ENCODE results near the gene CHN2.

Gene CHN2

GRCh38 chr7:29163854-29164253, 30.7 kb upstream of the CHN2 start:
- no peaks in the 10 kb centered on the region for H3K4me1 Mint-ChIP-seq
- no peak for DNase-seq
- CTCF ChIA-PET = no interaction called here
- no peak overlapping the region for H3K4me3 Mint-ChIP-seq
- H3K36me3 Mint-ChIP-seq = no peaks in the 10 kb centered on the region
- H3K27ac Mint-ChIP-seq = no peak overlapping the region
- H3K9me3 Mint-ChIP-seq = no peaks in the 10 kb centered on the region
- no peaks in the 10 kb centered on the region for H3K27me3 Mint-ChIP-seq

- Mint-ChIP-seq H3K27me3 (peaks cover 7% of the 10 kb centered on the region), H3K36me3 (no peaks in the 10 kb centered on the region), H3K4me1 (no peaks in the 10 kb centered on the region), H3K4me3 (no peak overlapping the region), H3K27ac (no peak overlapping the region), H3K9me3 (no peaks in the 10 kb centered on the region)
- DNase-seq = no peak
- CTCF ChIA-PET = interaction anchor here (0.8 kb wide), 1 partner anchor 22 kb away, joined by 3 read pairs; no protein-coding TSS in a partner anchor
These were observed 26.9 kb upstream of the CHN2 start for GRCh38 chr7:29167721-29168120.

GRCh38 chr7:29170781-29171180, 23.8 kb upstream of the CHN2 start:
- no peak overlapping the region for H3K27ac Mint-ChIP-seq
- no peaks in the 10 kb centered on the region for H3K4me1 Mint-ChIP-seq
- H3K9me3 Mint-ChIP-seq = no peaks in the 10 kb centered on the region
- no peaks in the 10 kb centered on the region for H3K36me3 Mint-ChIP-seq
- CTCF ChIA-PET = no interaction called here
- DNase-seq = no peak
- H3K27me3 Mint-ChIP-seq = peaks cover 7% of the 10 kb centered on the region
- H3K4me3 Mint-ChIP-seq = no peak overlapping the region

GRCh38 chr7:29173458-29173857, 21.1 kb upstream of the CHN2 start:
- CTCF ChIA-PET = no interaction called here
- DNase-seq = no peak
- Mint-ChIP-seq H3K4me3 (no peak overlapping the region), H3K9me3 (no peaks in the 10 kb centered on the region), H3K27me3 (peaks cover 21% of the 10 kb centered on the region), H3K27ac (no peak overlapping the region), H3K4me1 (peaks cover 6% of the 10 kb centered on the region), H3K36me3 (no peaks in the 10 kb centered on the region)

GRCh38 chr7:29177963-29178600, 16.5 kb upstream of the CHN2 start:
- CTCF ChIA-PET = interaction anchor here (1.3 kb wide), 1 partner anchor 12 kb away, joined by 3 read pairs; no protein-coding TSS in a partner anchor
- Mint-ChIP-seq H3K27me3 (peaks cover 20% of the 10 kb centered on the region), H3K27ac (no peak overlapping the region), H3K36me3 (no peaks in the 10 kb centered on the region), H3K9me3 (no peaks in the 10 kb centered on the region), H3K4me1 (peaks cover 6% of the 10 kb centered on the region), H3K4me3 (no peak overlapping the region)
- DNase-seq = no peak

GRCh38 chr7:29179115-29179514, 15.5 kb upstream of the CHN2 start:
- peaks cover 6% of the 10 kb centered on the region for H3K4me1 Mint-ChIP-seq
- H3K4me3 Mint-ChIP-seq = no peak overlapping the region
- peaks cover 20% of the 10 kb centered on the region for H3K27me3 Mint-ChIP-seq
- CTCF ChIA-PET = no interaction called here
- no peak overlapping the region for H3K27ac Mint-ChIP-seq
- H3K36me3 Mint-ChIP-seq = no peaks in the 10 kb centered on the region
- H3K9me3 Mint-ChIP-seq = no peaks in the 10 kb centered on the region
- no peak for DNase-seq

- Mint-ChIP-seq H3K4me3 (no peak overlapping the region), H3K9me3 (no peaks in the 10 kb centered on the region), H3K36me3 (no peaks in the 10 kb centered on the region), H3K27me3 (peaks cover 17% of the 10 kb centered on the region), H3K4me1 (no peaks in the 10 kb centered on the region), H3K27ac (no peak overlapping the region)
- CTCF ChIA-PET = interaction anchor here (0.6 kb wide), 1 partner anchor 253 kb away, joined by 3 read pairs; no protein-coding TSS in a partner anchor
- DNase-seq = no peak
These were observed 10.0 kb upstream of the CHN2 start for GRCh38 chr7:29184599-29184998.

- Mint-ChIP-seq H3K27me3 (peaks cover 26% of the 10 kb centered on the region), H3K4me3 (no peak overlapping the region), H3K36me3 (no peaks in the 10 kb centered on the region), H3K4me1 (no peaks in the 10 kb centered on the region), H3K27ac (no peak overlapping the region), H3K9me3 (no peaks in the 10 kb centered on the region)
- DNase-seq = no peak
- CTCF ChIA-PET = no interaction called here
These were observed 9.0 kb upstream of the CHN2 start for GRCh38 chr7:29185613-29186012.

- DNase-seq = peak; percentile 57
- no peaks in the 10 kb centered on the region for H3K36me3 Mint-ChIP-seq
- CTCF ChIA-PET = interaction anchor here (0.6 to 4.2 kb wide), 24 partner anchors 9 to 268 kb away, joined by 3 to 56 read pairs (median 3); no protein-coding TSS in a partner anchor
- no peak overlapping the region for H3K4me3 Mint-ChIP-seq
- no peaks in the 10 kb centered on the region for H3K9me3 Mint-ChIP-seq
- peaks cover 64% of the 10 kb centered on the region for H3K27me3 Mint-ChIP-seq
- H3K4me1 Mint-ChIP-seq = peaks cover 4% of the 10 kb centered on the region
- H3K27ac Mint-ChIP-seq = no peak overlapping the region
These were observed 4.8 kb upstream of the CHN2 start for GRCh38 chr7:29189743-29190201.

- Mint-ChIP-seq H3K36me3 (no peaks in the 10 kb centered on the region), H3K27ac (no peak overlapping the region), H3K4me3 (no peak overlapping the region), H3K4me1 (peaks cover 9% of the 10 kb centered on the region), H3K9me3 (no peaks in the 10 kb centered on the region), H3K27me3 (peaks cover 72% of the 10 kb centered on the region)
- no peak for DNase-seq
- CTCF ChIA-PET = interaction anchor here (0.7 to 4.2 kb wide), 18 partner anchors 10 to 269 kb away, joined by 3 to 56 read pairs (median 4); no protein-coding TSS in a partner anchor
These were observed 4.1 kb upstream of the CHN2 start for GRCh38 chr7:29190349-29191045.

GRCh38 chr7:29192323-29192722, 2.3 kb upstream of the CHN2 start:
- Mint-ChIP-seq H3K9me3 (no peaks in the 10 kb centered on the region), H3K36me3 (no peaks in the 10 kb centered on the region), H3K27me3 (peaks cover 82% of the 10 kb centered on the region), H3K4me1 (peaks cover 27% of the 10 kb centered on the region), H3K27ac (no peak overlapping the region), H3K4me3 (no peak overlapping the region)
- DNase-seq = no peak
- CTCF ChIA-PET = no interaction called here

GRCh38 chr7:29192811-29193210, 1.8 kb upstream of the CHN2 start:
- Mint-ChIP-seq H3K4me1 (peaks cover 32% of the 10 kb centered on the region), H3K36me3 (no peaks in the 10 kb centered on the region), H3K4me3 (no peak overlapping the region), H3K27me3 (peaks cover 87% of the 10 kb centered on the region), H3K9me3 (no peaks in the 10 kb centered on the region), H3K27ac (no peak overlapping the region)
- CTCF ChIA-PET = no interaction called here
- DNase-seq = no peak

GRCh38 chr7:29193316-29194205, 1.0 kb upstream of the CHN2 start:
- no peak for DNase-seq
- Mint-ChIP-seq H3K27me3 (peaks cover 89% of the 10 kb centered on the region), H3K9me3 (no peaks in the 10 kb centered on the region), H3K4me3 (peak overlapping the region; percentile 48), H3K4me1 (peaks cover 32% of the 10 kb centered on the region), H3K36me3 (no peaks in the 10 kb centered on the region), H3K27ac (no peak overlapping the region)
- CTCF ChIA-PET = interaction anchor here (1.0 kb wide), 1 partner anchor 267 kb away, joined by 5 read pairs; no protein-coding TSS in a partner anchor

- Mint-ChIP-seq H3K36me3 (no peaks in the 10 kb centered on the region), H3K27me3 (peaks cover 82% of the 10 kb centered on the region), H3K27ac (no peak overlapping the region), H3K9me3 (no peaks in the 10 kb centered on the region), H3K4me1 (peaks cover 32% of the 10 kb centered on the region), H3K4me3 (peak overlapping the region; percentile 72)
- CTCF ChIA-PET = interaction anchor here (1.0 kb wide), 1 partner anchor 267 kb away, joined by 5 read pairs; no protein-coding TSS in a partner anchor
- DNase-seq = peak; percentile 23
These were observed 375 bp upstream of the CHN2 start for GRCh38 chr7:29194206-29194593.

All from activated naive CD4-positive, alpha-beta T cell treated with anti-CD3 and anti-CD28 coated beads, Interleukin-2, amount 10 ng/mL, durations not matched to agents 7 days and 5 days (primary cell).